Heart left ventricle (tissue), 13 donors: ENCODE data around the gene S100A14.

Source experiments
- POLR2A ChIP-seq, 2 donors: fragments of 450-650 bp; IDR thresholded peaks; one replicate each; pipeline ENCODE4 v1.6.1; 2017; ENCODE audit warnings: antibody characterized with exemption in 2 of 2, mild to moderate bottlenecking in 2 of 2, moderate library complexity in 2 of 2
- TF ChIP-seq, protein P1 (sequence below), 12 donors: fragments of 200-600 bp; sonication (generic) in 4 of 12; IDR thresholded peaks; one replicate each; pipeline versions ENCODE4 v1.5.0 to v1.8.0; 2018 to 2022; ENCODE audit warnings: antibody characterized with exemption in 12 of 12, mild to moderate bottlenecking in 5 of 12
- donor health status: ischemic (EF 13 %, LVEDD 7.1; RV severe dilation, severe dysfunction).
- donor health status: DM: no; HTN: yes; CAD: no.
- donor health status: DM: no; HTN: no; CAD: no.
- donor health status: ischemic (EF 25% LVEDD 6.9; RV normal size, moderate dysfunction).
- donor health status: ischemic (EF 25% LVEDD 5.7; RV mildly dilated, moderate dysfunction).
- donor health status: ischemic (EF 35%, LVEDD 5.7; RV mildly dilated, moderate dysfunction).
- donor health status: nonischemic (EF 11% LVEDD 7.7; RV severe dilation, severe dysfunction).
- donor health status: DM: yes; HTN: yes; CAD: no.
- donor health status: PGD.
- donor health status: ischemic (EF 29% LVEDD 5.4; RV normal size, mild dysfunction).
- donor health status: nonischemic (EF 23%, LVEDD 6.1; RV moderate dilation, normal function).

DNA sequence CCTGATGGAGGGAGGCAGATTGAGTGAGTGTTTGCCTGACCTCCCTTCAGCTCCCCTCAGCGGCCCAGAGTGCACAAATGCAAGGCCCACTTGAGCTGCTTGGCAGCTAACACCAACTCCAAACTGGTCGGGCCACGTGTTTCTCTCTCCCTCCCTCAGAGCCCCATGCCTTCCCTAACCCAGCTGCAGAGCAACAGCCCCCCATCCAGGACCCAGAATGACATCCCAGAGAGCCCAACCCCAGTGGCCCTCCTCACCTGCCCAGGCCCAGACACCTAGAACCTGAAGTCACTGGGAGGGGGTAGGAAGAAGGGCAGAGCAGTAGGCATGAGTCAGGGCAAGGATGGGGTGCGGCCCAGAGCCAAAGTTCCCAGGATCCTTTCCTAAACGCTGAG lies 789 bp upstream of the S100A14 start:
- TF ChIP-seq, protein P1, sequence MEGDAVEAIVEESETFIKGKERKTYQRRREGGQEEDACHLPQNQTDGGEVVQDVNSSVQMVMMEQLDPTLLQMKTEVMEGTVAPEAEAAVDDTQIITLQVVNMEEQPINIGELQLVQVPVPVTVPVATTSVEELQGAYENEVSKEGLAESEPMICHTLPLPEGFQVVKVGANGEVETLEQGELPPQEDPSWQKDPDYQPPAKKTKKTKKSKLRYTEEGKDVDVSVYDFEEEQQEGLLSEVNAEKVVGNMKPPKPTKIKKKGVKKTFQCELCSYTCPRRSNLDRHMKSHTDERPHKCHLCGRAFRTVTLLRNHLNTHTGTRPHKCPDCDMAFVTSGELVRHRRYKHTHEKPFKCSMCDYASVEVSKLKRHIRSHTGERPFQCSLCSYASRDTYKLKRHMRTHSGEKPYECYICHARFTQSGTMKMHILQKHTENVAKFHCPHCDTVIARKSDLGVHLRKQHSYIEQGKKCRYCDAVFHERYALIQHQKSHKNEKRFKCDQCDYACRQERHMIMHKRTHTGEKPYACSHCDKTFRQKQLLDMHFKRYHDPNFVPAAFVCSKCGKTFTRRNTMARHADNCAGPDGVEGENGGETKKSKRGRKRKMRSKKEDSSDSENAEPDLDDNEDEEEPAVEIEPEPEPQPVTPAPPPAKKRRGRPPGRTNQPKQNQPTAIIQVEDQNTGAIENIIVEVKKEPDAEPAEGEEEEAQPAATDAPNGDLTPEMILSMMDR (IDR thresholded peaks at IDR 0.05), result no peak
- TF ChIP-seq POLR2A (IDR thresholded peaks at IDR 0.05), result no peak
